Breast epithelium (tissue), 3 donors: ENCODE measurements around the gene WDR37.

Source experiments
- POLR2A ChIP-seq: fragments of 450-650 bp; IDR thresholded peaks from one replicate; pipeline ENCODE4 v1.6.1; 2016; ENCODE audit warnings: antibody characterized with exemption, mild to moderate bottlenecking, moderate library complexity
- POLR2AphosphoS5 ChIP-seq, 3 donors: sonication (generic); formaldehyde crosslinking; IDR thresholded peaks; one replicate each; pipeline ENCODE4 v1.6.1; 2017; ENCODE audit warnings: antibody characterized with exemption in 3 of 3

DNA sequence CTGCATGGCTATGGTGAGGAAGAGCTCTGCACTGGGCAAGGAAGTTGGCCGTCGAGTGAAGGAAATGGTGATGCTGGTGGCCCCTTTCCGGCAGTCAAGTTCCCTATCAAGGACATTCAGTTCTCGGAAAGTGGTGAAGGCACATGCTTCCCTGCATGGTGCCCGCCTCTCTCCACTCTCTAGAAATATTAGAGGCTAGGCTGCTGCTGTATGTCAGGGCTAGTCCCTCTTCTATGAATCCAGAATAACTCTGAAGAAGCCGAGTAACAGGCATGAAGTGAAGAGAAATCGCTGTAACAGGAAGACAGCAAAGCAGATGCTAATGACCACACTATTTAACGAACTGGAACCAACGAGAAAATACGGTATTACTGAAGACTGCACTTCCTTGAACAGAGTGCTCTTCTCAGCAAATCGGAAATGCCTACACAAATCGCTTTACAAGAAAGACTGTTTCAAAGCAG lies 12.6 kb upstream of the WDR37 start:
- no peak for TF ChIP-seq POLR2AphosphoS5 (IDR thresholded peaks at IDR 0.05)
- TF ChIP-seq POLR2A: no peak
